GM21360 (cell line): ENCODE data around the gene PHF20.
"Not testable (repeated sequence)": the region's sequence is repeated elsewhere in the genome, so short reads cannot be mapped to it uniquely, and the experiment has no call there.

Experiments
- ATAC-seq: cut with Tn5 transposase; IDR thresholded peaks from one replicate; pipeline ENCODE4 v1.9.1; 2021; ENCODE audit warnings: mild to moderate bottlenecking, moderate library complexity; ENCODE audit not compliant: unreplicated experiment

PHF20 gene

DNA sequence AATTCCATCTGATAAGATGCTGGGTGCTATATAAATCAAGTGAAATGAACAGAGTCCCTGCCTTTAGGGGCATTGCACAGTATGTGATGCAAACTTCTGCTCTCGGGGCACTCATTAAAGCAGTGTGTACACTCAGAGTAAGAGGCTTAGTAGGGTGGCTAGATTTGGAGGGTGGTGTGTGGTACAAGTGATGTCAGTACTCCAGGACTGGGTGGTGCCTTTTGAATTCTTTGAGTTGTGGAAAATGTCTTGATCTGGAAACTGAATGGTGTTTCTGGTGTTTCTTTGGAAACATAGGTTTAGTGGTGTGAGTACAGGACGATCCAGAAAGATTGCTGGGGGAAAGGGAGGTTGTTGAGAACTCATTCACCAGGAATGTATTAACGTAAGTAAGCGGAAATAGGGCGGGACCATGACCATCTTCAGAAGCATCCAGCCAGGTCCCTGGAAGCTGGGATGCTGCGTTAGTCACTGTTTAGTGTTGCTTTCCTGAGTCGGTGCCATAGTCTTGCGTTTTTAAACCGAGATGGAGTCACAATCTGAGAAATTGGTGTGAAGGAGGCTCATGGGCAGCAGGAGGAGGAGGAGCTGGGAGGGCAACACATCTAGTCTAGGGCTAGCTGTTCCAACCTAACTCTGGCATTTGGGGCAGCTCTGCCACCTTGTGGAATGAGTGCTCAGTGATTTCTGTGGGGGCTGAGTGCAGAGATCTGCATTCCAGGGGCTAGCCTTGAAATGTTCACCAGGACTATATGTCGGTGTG is 112.1 kb downstream of the PHF20 start:
- ATAC-seq = no peak

DNA sequence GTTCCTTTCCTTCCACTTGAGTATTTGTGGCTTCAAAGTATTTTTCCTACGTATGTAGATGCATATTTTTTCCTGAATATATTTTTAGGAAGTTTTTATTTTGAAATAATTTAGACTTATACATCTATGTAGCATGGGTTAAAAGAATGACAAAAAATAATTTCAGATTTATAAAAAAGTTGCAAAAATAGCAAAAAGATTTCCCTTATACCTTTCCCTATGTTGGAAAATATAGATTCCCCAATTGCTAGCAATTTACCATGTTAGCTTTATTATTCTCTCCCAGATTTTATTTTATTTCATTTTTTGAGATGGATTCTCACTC is 112.7 kb downstream of the PHF20 start:
- no peak for ATAC-seq

DNA sequence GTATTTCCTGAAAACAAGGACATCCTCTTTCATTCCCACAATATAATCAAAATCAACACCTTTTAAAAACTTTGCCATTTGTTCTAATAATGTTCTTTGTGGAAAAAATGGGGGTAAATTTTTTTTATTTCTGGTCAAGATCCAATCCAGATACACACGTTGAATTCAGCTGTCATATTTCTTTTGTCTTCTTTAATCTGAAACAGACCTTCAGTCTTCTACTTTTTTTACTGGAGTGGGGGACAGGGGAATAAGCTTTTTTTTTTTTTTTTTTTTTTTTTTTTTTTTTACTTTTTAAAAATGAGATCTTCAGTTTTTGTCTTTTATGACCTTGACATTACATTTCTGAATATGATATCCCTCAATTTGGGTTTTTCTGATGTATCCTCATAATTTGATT is 113.4 kb downstream of the PHF20 start:
- ATAC-seq = no peak

DNA sequence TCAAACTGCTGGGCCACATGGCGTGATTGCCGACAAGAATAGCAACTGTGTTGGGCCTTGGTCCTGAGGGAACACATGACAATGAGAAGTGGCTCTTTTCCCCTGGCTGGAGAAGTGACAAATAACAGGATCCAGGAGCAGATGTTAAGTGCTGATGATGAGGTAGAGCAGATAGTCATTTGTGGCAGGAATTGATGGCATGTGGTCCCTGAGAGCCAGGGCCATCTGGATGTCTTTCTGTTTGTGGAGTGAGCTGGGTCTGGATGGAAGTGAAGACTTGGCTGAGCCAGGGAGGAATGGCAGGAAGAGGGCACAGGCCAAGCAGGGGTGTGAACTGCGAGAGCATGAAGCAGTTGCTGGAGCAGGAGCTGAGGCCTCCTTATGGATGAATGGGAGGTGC is 114.7 kb downstream of the PHF20 start:
- ATAC-seq = no peak

DNA sequence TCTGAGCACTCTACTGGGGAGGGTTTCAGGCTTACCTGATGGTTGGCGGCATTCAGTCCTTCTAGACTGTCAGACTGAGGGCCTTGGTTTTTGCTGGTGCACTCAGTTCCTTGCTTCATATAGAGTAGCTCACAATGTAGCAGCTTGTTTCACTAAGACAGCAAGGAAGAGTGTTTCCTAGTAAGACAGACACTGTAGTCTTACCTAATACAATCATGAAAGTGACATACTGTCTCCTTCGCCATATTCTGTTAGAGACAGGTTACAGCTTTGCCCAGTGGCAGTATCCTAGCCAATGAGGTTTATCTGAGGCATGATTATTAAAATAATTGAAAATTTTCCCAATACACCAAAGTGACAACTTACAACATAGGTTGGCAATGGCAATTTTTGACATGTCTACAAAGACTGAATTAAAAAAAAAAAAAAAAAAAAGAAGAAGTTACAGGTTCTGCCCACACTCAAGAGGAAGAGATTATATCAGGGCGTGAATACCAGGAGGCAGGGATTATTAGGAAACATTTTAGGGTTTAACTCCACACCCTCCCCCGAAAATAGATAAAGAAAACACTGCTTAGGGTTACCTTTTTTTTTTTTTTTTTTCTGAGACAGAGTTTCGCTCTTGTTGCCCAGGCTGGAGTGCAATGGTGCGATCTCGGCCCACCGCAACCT is 115.7 kb downstream of the PHF20 start:
- ATAC-seq = no peak

DNA sequence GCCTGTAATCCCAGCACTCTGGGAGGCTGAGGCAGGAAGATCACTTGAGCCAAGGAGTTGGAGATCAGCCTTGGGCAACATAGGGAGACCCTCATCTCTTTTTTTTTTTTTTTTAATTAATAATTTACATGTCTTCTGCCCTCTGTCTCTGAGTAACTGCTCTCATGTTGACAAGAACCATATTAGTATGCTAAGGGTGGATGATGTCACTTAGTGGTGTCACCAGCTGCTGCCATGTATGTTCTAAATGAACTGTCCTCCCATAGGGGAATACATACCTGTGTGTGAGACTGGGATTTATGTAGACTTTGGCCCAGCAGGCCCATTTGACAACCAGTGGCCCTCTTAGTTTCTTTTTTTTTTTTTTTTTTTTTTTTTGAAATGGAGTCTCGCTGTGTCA is 116.8 kb downstream of the PHF20 start:
- ATAC-seq = no peak

DNA sequence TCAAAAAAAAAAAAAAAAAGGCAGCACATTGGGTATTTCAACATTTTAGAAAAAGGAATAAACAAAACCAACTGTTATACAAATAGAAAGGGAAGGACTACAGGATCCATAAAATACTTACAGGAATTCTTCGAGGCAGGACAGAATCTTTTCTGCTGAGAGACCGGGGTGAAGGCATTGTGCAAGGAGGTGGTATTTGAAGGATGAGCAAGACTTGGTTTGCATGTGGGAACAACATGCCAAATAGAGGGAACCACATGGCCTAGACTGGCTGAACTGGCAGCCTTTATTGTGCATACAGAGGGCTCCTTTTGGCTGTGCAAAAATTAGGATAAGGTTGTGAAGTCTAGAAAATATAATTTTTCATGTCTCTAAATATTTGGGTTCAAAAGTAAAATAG is 119.6 kb downstream of the PHF20 start:
- no peak for ATAC-seq

DNA sequence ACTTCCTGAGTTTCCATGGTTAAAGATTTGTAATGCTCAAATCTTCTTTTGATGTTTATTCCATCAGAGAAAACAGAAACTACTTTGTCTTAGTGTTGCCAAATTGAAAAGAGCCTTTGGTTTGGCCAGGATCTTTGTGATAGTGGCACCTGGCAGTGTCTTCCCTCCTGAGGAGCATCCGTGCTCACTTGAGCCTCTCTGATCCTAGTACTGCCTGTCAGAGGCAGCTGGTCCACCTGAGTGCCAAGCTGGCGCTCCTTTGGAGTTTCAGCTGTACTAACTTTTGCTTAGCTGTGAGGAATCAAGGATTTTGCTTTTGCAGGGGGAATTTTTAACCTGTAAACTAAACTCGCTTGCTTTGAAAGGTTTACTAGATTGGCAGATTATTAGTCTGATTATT is 121.1 kb downstream of the PHF20 start:
- ATAC-seq = no peak

DNA sequence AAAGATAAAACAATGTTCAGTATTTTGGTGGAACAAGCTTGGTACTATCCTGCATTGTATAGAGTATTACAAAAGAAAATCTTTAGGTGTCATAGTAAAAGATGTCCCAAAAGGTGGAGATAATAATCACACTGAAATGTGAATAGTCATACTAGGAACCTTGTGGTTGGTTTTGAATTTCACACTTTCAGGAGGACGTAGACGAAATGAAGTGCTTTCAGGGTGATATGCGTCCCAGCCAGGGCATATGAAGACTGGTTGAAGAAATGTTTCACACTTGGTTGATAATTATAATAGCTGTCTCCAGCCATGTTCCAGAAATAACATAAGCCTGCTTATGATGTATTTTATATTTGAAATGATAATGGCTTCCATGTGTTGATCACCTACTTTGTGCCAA is 122.1 kb downstream of the PHF20 start:
- peak; percentile 64 for ATAC-seq

DNA sequence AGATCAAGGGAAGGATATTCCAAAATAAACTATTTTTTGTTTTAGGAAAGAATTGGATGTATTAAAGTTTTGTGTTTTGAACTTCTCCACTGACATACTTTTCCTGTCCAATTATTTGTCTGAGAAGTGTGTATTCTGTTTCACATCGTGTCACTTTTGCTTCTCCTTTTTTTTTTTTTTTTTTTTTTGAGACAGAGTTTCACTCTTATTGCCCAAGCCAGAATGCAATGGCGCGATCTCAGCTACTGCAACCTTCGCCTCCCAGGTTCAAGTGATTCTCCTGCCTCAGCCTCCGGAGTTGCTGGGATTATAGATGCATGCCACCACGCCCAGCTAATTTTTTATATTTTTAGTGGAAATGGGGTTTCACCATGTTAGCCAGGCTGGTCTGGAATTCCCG is 123.7 kb downstream of the PHF20 start:
- not testable (repeated sequence) for ATAC-seq

DNA sequence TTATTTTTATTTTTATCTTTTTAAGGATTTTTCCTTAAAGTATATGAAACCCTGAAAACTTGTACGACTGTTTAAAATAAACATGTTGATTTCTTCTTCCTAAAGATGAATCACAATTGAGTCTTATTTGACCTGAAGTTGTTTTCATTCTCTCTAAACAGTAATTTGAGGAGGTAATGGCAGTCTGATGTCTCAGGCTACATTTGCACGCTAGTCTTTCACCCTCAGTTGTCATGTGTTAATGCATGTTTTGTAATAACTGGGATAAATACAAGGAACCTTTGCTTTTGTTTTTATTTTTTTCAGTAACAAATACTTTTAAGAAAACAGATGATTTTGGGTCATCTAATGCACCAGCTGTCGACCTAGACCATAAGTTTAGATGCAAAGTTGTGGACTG is 127.2 kb downstream of the PHF20 start:
- ATAC-seq = no peak

DNA sequence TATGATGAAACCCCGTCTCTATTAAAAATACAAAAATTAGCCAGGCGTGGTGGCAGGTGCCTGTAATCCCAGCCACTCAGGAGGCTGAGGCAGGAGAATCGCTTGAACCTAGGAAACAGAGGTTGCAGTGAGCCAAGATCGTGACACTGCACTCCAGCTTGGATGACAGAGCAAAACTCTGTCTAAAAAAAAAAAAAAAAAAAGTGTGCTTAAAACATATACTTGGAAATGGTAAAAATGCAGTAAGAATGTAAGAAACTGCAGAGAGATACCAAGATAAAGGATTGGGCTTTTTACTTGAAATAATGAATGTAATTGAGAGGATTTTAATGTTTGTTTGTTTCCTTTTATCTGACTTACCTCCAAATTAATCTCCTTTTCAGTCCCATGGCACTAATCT is 129.4 kb downstream of the PHF20 start:
- not testable (repeated sequence) for ATAC-seq

DNA sequence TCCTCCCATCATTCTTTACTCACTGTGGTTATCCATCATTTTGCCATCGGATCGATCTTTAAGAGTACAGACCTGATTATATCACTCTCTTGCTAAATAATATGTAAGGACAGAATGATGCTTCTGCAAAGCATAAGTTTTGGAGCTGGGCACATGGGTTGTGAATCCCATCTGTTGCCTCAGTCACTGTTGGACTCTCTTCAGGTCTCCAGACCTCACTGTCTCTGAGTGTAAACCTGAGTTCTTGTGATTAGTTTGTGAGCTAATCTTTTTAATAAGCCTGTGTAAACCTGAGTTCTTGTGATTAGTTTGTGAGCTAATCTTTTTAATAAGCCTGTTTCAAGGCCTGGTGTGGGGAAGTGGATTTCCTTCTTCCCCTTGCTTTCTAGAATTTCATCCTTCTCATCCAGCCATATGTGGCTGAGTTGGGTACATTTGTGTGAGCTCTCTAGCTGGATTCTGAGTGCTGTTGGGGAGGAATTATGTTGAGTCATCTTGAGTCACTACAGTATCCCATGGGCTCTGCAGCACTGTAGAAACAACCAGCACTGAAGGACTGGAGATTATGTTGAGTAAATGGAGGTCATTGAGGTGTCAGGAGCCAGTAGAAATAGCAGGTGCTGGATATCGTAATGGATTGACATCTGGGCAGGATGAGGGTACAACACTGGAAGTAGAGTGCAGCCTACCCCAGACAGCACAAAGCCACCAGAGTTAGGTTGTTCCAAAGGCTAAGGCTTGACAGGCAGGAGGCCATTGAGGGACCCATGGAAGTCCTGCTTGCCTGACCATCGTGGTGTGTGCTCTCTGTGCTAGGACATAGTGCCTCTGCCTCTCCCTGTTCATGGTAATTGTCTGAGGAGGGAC is 130.1 kb downstream of the PHF20 start:
- no peak for ATAC-seq

DNA sequence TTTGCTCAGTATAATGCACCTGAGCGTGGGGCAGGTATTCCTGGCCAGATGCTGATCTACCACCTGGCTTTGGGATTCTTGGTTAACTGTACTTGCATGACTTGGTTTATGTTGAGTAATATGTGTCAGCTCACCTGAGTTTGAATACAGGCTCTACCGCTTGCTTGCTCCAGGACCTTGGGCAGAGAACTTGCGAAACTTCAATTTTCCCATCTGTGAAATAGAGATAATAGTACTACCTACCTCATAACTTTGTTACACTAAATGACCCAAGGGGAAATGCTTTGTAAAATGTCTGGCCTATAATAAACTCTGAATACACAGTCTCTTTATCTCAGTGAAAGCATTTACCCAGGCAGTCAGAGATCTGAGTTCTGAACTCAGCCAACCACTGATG is 130.7 kb downstream of the PHF20 start:
- no peak for ATAC-seq

DNA sequence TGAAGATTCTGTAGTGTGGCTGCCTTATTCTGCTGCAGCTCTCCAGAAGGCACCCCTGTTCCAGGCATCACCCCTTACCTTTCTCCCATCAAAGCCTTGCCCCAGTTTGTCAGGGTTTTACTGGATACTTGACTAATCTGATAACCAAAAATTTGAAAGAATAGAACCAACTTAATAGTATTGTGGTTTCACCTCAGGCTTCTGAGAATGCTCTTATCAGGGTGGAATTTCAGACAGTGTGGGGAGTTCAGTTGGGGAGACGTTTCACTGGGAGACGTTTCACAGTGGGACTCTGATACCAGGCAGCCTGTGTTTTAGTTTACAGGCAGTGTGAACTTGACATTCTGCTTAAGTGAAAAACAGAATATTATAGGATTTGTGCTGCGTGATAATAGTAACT is 132.0 kb downstream of the PHF20 start:
- ATAC-seq = no peak

DNA sequence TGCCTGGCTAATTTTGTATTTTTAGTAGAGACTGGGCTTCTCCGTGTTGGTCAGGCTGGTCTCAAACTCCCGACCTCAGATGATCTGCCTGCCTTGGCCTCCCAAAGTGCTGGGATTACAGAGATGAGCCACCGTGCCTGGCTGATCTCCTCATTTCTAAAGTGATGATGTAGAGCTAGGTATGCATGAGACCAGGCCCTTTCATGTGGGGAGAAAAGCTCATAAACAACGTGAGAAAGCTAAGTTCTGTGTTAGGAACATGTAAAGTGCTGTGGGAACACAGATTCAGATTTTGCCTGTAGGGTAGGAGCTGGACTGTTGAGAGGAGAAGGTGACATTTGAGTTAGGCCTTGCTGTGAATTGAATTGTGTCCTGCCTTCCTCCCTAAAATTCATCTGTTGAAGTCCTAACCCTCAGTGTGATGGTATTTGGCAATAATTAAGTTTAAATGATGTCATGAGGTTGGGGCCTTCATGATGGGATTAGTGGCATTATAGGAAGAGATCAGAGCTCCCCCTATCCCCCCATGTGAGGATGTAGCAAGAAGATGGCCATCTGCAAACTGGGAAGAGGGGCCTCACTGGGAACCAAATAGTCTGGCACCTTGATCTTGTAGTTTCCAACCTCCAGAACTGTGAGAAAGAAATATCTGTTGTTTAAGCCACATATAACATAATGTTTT is 133.3 kb downstream of the PHF20 start:
- ATAC-seq = no peak

DNA sequence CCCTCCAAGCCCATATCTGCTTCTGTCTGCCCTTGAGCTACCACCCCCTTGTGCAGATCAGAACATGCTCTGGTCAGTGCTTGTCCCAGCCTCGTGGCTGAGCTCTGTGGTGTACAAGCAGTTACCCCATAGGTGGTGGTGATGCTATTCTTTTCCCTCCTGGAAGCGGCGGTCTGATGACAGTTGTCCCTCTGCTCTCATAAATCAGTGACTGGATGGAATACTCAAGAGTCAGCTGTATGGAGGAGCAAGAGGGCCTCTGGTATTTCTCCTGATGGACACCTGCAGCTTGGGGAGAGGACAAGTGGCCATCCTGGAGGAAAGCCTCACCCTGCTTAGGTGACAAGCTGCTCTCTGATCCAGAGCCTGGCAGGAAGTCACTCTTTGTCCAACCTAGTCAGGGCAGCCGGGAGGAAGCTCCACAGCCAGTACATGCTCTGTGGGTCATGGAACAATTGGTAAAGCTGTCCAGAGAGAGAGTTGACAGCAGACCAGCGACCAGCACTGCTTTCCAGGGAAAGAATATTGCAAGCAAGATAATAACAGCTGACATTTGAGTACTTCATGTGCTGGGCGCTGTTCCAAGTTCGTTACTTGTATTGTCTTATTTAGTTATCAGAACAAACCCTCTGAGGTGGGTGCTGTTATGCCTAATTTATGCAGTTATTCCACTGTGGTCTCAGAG is 135.3 kb downstream of the PHF20 start:
- no peak for ATAC-seq

DNA sequence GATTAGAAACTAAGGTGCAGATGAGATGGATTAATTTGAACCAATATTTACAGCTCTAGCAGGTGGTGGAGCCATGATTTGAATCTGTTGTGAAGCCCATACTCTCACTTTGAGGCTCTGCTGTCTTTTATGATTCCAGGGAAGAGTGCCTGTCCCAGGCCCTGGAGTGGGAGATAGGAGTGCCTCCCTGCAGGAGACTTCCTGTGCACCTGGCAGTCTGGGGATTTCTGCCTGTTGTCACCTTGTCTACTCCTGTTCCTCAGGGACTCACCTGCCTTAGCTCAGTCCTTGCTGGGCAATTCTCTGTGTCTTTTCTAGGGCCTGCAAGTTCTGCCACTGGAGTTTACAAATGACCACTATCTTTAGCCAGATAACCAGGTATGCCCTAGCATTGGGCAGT is 136.2 kb downstream of the PHF20 start:
- ATAC-seq = no peak

DNA sequence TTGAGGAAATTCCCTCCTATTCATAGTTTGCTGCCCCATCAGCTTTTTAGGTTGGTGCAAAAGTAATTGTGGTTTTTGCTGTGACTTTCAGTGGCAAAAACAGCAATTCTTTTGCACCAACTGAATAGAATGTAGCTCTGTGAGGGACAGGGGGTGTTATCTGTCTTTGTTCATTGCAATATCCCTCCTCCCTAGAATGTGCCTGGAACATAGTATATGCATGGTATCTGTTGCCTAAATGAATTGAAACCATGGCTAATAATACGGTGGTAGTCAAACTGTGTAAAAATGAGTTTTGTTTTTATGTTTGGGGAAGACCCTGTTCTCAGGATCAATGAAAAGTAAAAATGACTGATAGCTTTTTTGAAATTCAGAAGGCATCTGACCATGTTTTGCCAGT is 137.4 kb downstream of the PHF20 start:
- no peak for ATAC-seq

DNA sequence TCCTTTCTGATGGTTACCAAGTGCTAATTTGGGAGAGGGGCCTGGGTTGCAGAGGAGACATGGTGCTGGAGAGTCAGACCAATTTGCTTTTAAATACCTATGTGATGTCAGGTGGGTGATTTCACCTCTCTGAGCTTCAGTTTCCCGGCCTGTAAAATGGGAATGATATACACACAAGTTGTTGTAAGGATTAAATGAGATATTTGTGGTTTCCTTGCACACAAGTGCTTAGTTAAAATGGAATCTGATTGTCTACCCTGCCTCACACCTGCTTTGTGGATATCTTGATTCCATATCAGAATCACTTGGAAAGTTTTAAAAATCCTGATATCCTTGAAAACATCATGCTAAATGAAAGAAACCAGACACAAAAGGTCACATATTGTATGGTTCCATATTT is 138.0 kb downstream of the PHF20 start:
- ATAC-seq = no peak

DNA sequence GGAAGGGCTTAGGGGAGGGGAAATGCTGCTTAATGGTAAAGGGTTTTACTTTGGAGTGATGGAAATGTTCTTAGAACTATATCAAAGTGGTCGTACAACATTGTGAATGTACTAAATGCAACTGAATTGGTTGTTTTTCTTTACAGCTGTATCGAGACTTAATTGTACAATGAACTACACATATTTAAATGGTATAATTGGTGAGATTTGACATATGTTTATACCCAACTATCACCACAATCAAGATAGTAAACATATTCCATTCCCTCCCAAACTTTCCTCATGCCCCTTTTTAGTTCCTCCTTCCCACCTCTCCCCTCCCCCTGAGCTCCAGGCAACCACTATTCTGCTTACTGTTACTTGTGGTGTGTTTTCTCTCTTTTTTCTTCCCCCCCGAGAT is 138.4 kb downstream of the PHF20 start:
- ATAC-seq = no peak
